Gastroesophageal sphincter (tissue), 3 donors: ENCODE data around the gene KRTAP16-1.

Source experiments
- POLR2AphosphoS5 ChIP-seq: sonication (generic); formaldehyde crosslinking; IDR thresholded peaks from one replicate; pipeline ENCODE4 v1.6.1; 2017; ENCODE audit warnings: antibody characterized with exemption
- TF ChIP-seq, protein P1 (sequence below), 4 experiments: fragments of 200-600 bp in 2 of 4; fragments of 450-650 bp in 2 of 4; sonication (generic) in 1 of 4; IDR thresholded peaks; one replicate each; pipeline ENCODE4 v1.5.1; 2017 to 2019; ENCODE audit warnings: antibody characterized with exemption in 4 of 4, mild to moderate bottlenecking in 2 of 4, moderate library complexity in 2 of 4

DNA sequence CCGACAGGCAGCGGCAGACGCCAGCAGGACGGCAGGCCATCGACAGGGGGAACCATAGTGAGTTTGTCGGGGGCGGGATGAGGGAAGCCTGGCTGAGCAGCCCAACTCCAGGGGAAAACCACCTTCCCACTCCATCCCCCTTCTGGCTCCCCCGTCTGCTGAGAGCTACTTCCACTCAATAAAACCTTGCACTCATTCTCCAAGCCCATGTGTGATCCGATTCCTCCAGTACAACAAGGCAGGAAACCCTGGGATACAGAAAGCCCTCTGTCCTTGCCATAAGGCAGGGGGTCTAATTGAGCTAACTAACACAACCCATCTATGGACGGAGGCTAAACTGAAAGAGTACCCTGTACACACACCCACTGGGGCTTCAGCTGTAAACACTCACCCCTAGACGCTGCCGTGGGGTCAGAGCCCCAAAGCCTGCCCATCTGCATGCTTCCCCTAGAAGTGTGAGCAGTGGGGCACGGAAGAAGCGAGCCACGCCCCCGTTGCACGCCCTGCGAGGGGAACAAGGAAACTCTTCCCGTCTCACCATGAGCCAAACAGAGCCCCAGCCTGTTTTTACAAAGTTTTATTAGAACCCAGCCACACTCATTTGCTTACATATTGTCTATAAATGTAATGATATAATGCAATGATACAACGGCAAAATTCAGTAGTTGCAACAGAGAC is 10.5 kb downstream of the KRTAP16-1 start:
- TF ChIP-seq, protein P1, sequence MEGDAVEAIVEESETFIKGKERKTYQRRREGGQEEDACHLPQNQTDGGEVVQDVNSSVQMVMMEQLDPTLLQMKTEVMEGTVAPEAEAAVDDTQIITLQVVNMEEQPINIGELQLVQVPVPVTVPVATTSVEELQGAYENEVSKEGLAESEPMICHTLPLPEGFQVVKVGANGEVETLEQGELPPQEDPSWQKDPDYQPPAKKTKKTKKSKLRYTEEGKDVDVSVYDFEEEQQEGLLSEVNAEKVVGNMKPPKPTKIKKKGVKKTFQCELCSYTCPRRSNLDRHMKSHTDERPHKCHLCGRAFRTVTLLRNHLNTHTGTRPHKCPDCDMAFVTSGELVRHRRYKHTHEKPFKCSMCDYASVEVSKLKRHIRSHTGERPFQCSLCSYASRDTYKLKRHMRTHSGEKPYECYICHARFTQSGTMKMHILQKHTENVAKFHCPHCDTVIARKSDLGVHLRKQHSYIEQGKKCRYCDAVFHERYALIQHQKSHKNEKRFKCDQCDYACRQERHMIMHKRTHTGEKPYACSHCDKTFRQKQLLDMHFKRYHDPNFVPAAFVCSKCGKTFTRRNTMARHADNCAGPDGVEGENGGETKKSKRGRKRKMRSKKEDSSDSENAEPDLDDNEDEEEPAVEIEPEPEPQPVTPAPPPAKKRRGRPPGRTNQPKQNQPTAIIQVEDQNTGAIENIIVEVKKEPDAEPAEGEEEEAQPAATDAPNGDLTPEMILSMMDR (IDR thresholded peaks at IDR 0.05): no peak
- TF ChIP-seq POLR2AphosphoS5: no peak
